ENCODE data around the gene GLCCI1. TPM values are rescaled to one million over a fixed set of nuclear protein-coding genes. Genes with fewer than 3 reads are reported as not detected.

The GLCCI1 gene
- total RNA-seq, 4 donors from 2014 or later: 8.1 to 15.7 (median 11.7) TPM

DNA sequence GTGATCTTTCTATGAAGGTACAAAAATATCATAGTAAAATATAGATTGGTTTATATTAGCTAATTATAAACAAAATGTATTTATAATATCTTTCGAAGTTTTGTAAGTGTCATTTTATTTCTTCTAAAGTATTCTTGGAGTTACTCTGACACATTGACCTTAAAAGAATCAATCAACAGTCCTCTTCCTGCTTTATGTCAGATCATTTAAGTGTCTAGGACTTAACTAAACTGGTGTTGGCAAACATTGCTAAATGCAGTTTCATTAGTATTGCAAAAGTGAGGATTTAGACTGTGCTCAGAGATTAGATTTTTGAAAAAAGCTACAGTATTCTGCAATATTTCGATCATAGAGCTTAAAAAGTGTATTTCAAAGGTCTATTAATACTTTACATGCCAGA is 10.3 kb downstream of the GLCCI1 start:
- H3K4me1 ChIP-seq: peaks cover 0 to 10% (median 3%) of the 10 kb centered on the region in 4 donors
- H3K4me3 ChIP-seq: no peak overlapping the region
- H3K36me3 ChIP-seq: no peaks in the 10 kb centered on the region
- no peaks in the 10 kb centered on the region for H3K27me3 ChIP-seq
- no peak overlapping the region for H3K27ac ChIP-seq
- no peak for TF ChIP-seq POLR2A (IDR thresholded peaks at IDR 0.05)
- TF ChIP-seq CTCF (IDR thresholded peaks at IDR 0.05): no peak
- TF ChIP-seq EP300 (IDR thresholded peaks at IDR 0.05): no peak
- no peaks in the 10 kb centered on the region for H3K9me3 ChIP-seq
- no peak for DNase-seq (ENCODE audit: low spot score in 2 of 2)
- 63 to 73% methylated on average over 2 of the region's 2 CpGs for WGBS, 2 donors

DNA sequence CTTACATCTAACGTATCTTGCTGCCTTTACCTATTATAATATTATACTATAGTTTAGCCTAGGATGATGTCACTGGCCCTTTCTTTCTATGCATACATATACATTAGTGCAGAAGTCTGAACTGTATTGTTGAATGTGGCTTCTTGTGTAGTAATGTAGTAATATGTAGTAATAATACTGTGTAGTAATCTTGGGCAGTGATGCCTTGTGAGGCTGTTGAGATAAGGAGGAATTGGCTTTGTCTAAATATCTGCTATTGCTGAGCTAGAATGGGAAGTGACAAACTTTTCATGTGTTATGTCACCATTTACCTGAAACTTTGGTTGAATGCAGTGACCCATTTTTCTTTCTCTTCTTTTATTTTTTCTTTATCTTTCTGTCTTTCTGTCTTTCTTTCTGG is 11.0 kb downstream of the GLCCI1 start:
- Histone ChIP-seq H3K27ac (no peak overlapping the region), H3K4me3 (no peak overlapping the region), H3K4me1 (peaks cover 0 to 12% (median 5%) of the 10 kb centered on the region in 4 donors), H3K36me3 (no peaks in the 10 kb centered on the region), H3K9me3 (no peaks in the 10 kb centered on the region), H3K27me3 (no peaks in the 10 kb centered on the region)
- TF ChIP-seq EP300 (IDR thresholded peaks at IDR 0.05) (no peak), POLR2A (IDR thresholded peaks at IDR 0.05) (no peak), CTCF (IDR thresholded peaks at IDR 0.05) (no peak)
- DNase-seq (ENCODE audit: low spot score in 2 of 2): no peak
- 98 to 100% methylated on average over 1 of the region's 1 CpG for WGBS, 2 donors

DNA sequence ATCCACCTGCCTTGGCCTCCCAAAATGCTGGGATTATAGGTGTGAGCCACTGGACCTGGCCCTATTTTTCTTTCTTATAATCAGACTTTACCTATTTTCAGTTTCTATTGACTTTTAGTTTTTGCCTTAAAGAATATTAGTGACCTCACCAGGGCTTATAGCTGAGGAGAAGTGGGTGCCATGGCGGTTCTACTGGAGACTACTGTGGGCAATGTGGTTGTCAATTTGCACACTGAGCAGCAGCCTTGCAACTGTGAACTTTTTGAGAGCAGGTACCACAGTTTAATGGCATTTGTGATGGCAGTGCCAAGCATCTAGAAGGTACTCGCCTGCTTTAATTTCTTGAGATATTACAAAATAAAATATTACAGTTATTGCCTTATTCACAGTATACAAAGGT is 11.5 kb downstream of the GLCCI1 start:
- TF ChIP-seq EP300 (IDR thresholded peaks at IDR 0.05): no peak
- no peak for TF ChIP-seq POLR2A (IDR thresholded peaks at IDR 0.05)
- TF ChIP-seq CTCF (IDR thresholded peaks at IDR 0.05): no peak
- DNase-seq (ENCODE audit: low spot score in 2 of 2): no peak
- WGBS, 2 donors: 94 to 98% methylated on average over 2 of the region's 2 CpGs
- no peaks in the 10 kb centered on the region for H3K36me3 ChIP-seq
- no peak overlapping the region for H3K4me3 ChIP-seq
- peaks cover 0 to 18% (median 5%) of the 10 kb centered on the region in 4 donors for H3K4me1 ChIP-seq
- H3K9me3 ChIP-seq: no peaks in the 10 kb centered on the region
- H3K27me3 ChIP-seq: no peaks in the 10 kb centered on the region
- no peak overlapping the region for H3K27ac ChIP-seq

- H3K27ac ChIP-seq: no peak overlapping the region
- WGBS, 2 donors: 94 to 95% methylated on average over 4 of the region's 4 CpGs
- no peak for TF ChIP-seq CTCF (IDR thresholded peaks at IDR 0.05)
- no peak for TF ChIP-seq EP300 (IDR thresholded peaks at IDR 0.05)
- no peak for TF ChIP-seq POLR2A (IDR thresholded peaks at IDR 0.05)
These were observed 14.3 kb downstream of the GLCCI1 start for GRCh38 chr7:7982904-7983303.

GRCh38 chr7:7984424-7984823 is 15.8 kb downstream of the GLCCI1 start:
- Histone ChIP-seq H3K9me3 (no peaks in the 10 kb centered on the region), H3K27ac (no peak overlapping the region), H3K4me3 (no peak overlapping the region), H3K36me3 (no peaks in the 10 kb centered on the region), H3K27me3 (no peaks in the 10 kb centered on the region), H3K4me1 (peaks cover 0 to 16% (median 2%) of the 10 kb centered on the region in 4 donors)
- 57 to 58% methylated on average over 3 of the region's 3 CpGs for WGBS, 2 donors
- no peak for TF ChIP-seq POLR2A (IDR thresholded peaks at IDR 0.05)
- no peak for TF ChIP-seq EP300 (IDR thresholded peaks at IDR 0.05)
- TF ChIP-seq CTCF (IDR thresholded peaks at IDR 0.05): no peak
- DNase-seq (ENCODE audit: low spot score in 2 of 2): no peak

More at GRCh38 chr7:7982904-7983303, 14.3 kb downstream of the GLCCI1 start:
- H3K4me1 ChIP-seq: peaks cover 0 to 19% (median 3%) of the 10 kb centered on the region in 4 donors
- no peak overlapping the region for H3K4me3 ChIP-seq
- no peak for DNase-seq (ENCODE audit: low spot score in 2 of 2)
- H3K27me3 ChIP-seq: no peaks in the 10 kb centered on the region
- no peaks in the 10 kb centered on the region for H3K9me3 ChIP-seq
- H3K36me3 ChIP-seq: no peaks in the 10 kb centered on the region

All from tibial nerve (tissue), 4 donors.